HG02943 (cell line): Measurements from ENCODE around the gene LMNB1.

Experiments used
- ATAC-seq: cut with Tn5 transposase; IDR thresholded peaks from one replicate; pipeline ENCODE4 v1.9.1; 2021; ENCODE audit warnings: mild to moderate bottlenecking, low read depth, moderate library complexity; ENCODE audit not compliant: unreplicated experiment

The LMNB1 gene

GRCh38 chr5:126881821-126882600 is 105.1 kb downstream of the LMNB1 start:
- no peak for ATAC-seq

GRCh38 chr5:126883564-126884245 is 106.8 kb downstream of the LMNB1 start:
- ATAC-seq, result no peak

GRCh38 chr5:126884269-126884819 is 107.4 kb downstream of the LMNB1 start:
- ATAC-seq, result no peak
